ENCODE measurements around the gene RBBP5. TPM values are rescaled to one million over a fixed set of nuclear protein-coding genes. Genes with fewer than 3 reads are reported as not detected.

The RBBP5 gene
- total and polyA plus RNA-seq, 2 donors = 7.9 to 17.6 TPM

Other genes with a start within 250 kb of the RBBP5 start
- gene CNTN2, start 78.8 kb downstream of the RBBP5 start, total RNA-seq = 2.1 TPM
- gene CNTN2, start 78.8 kb downstream of the RBBP5 start, polyA plus RNA-seq = 0.67 TPM
- 0.74 TPM for gene TMEM81, start 37.5 kb downstream of the RBBP5 start, total RNA-seq
- gene TMEM81, start 37.5 kb downstream of the RBBP5 start, polyA plus RNA-seq = 1.5 TPM
- 15.5 TPM for gene DSTYK, start 89.7 kb upstream of the RBBP5 start, total RNA-seq
- gene DSTYK, start 89.7 kb upstream of the RBBP5 start, polyA plus RNA-seq = 8.6 TPM
- gene TMCC2, start 106.0 kb upstream of the RBBP5 start, total RNA-seq = 4.4 TPM
- gene TMCC2, start 106.0 kb upstream of the RBBP5 start, polyA plus RNA-seq = 2.7 TPM
- 0.90 TPM for gene NUAK2, start 199.8 kb upstream of the RBBP5 start, total RNA-seq
- gene NUAK2, start 199.8 kb upstream of the RBBP5 start, polyA plus RNA-seq = 0.82 TPM
- gene KLHDC8A, start 234.9 kb upstream of the RBBP5 start, total RNA-seq = 3.0 TPM
- 0.28 TPM for gene KLHDC8A, start 234.9 kb upstream of the RBBP5 start, polyA plus RNA-seq